GM12878 (cell line): ENCODE data around the gene MCTP2. TPM values are rescaled to one million over a fixed set of nuclear protein-coding genes. Genes with fewer than 3 reads are reported as not detected.

ENCODE experiments used
- ATAC-seq: fragments of 200-7000 bp; cut with Tn5 transposase; 3 replicates; pipeline ENCODE4 v1.9.1; 2020; ENCODE audit warnings: mild to moderate bottlenecking, moderate library complexity
- BruUV-seq: library from RNA; stranded (reverse); fragments of 400-500 nt; replicated peaks from 2 replicates; lab custom pipeline; 2021; lab: Mats Ljungman, UMichigan
- CTCF ChIA-PET: fragments of 300-600 bp; sonication (Branson Sonifier 250); formaldehyde crosslinking; extraction: SDS; loops from one replicate; lab custom pipeline; 2021; ENCODE audit warnings: inconsistent platforms; lab: Yijun Ruan, JAX
- POLR2A ChIA-PET: fragments of 350-600 bp; formaldehyde crosslinking; extraction: SDS; loops from one replicate; lab custom pipeline; 2021; ENCODE audit warnings: inconsistent platforms; lab: Charles Lee
- RAD21 ChIA-PET: fragments of 300-600 bp; sonication (Branson Sonifier 250); formaldehyde crosslinking; loops from one replicate; lab custom pipeline; 2023; ENCODE audit warnings: antibody characterized with exemption; ENCODE audit not compliant: unreplicated experiment; lab: Charles Lee
- SMC1A ChIA-PET: fragments of 300-600 bp; sonication (Branson Sonifier 250); formaldehyde crosslinking; loops from one replicate; lab custom pipeline; 2023; ENCODE audit not compliant: unreplicated experiment, uncharacterized antibody; lab: Charles Lee
- DNase-seq: peaks from one replicate; pipeline ENCODE4 v3.0.0-alpha.2; 2011; ENCODE audit warnings: low read depth, low spot score
- FAIRE-seq: peaks from 3 replicates; lab custom pipeline; 2011; peaks lifted over from hg19 to GRCh38; lab: Jason Lieb, UNC
- H2AFZ ChIP-seq: 2 replicates; pipeline ENCODE4 v1.6.0; 2011; ENCODE audit warnings: low read depth, low read length, control low read depth; ENCODE audit not compliant: control insufficient read depth
- H3K27ac ChIP-seq: 2 replicates; pipeline ENCODE4 v1.5.1; 2011; ENCODE audit warnings: control low read depth; ENCODE audit not compliant: control insufficient read depth, insufficient read depth
- H3K27me3 ChIP-seq, 2 experiments: replicated peaks in 1 of 2; 2 replicates each; pipeline versions ENCODE4 v1.6.0 to v1.6.1; 2011; ENCODE audit warnings: low read length in 1 of 2; ENCODE audit not compliant: control insufficient read depth in 2 of 2, insufficient read depth in 2 of 2
- H3K36me3 ChIP-seq, 2 experiments: 2 replicates each; pipeline ENCODE4 v1.5.1; 2011; ENCODE audit warnings: low read length in 1 of 2; ENCODE audit not compliant: control insufficient read depth in 2 of 2, insufficient read depth in 2 of 2
- H3K4me1 ChIP-seq: 2 replicates; pipeline ENCODE4 v1.6.1; 2011; ENCODE audit warnings: mild to moderate bottlenecking, low read length, moderate library complexity, mixed read lengths; ENCODE audit not compliant: control insufficient read depth, insufficient read depth
- H3K4me2 ChIP-seq: 2 replicates; pipeline ENCODE4 v1.6.0; 2011; ENCODE audit warnings: control low read depth; ENCODE audit not compliant: control insufficient read depth, insufficient read depth
- H3K4me3 ChIP-seq: fragments of 200-600 bp; sonication (generic); 2 replicates; pipeline ENCODE4 v1.5.1; 2016
- H3K79me2 ChIP-seq: 2 replicates; pipeline ENCODE4 v1.6.0; 2011; ENCODE audit warnings: low read length; ENCODE audit not compliant: control insufficient read depth, insufficient read depth
- H3K9ac ChIP-seq: 2 replicates; pipeline ENCODE4 v1.8.0; 2011; ENCODE audit warnings: low read length, control low read depth, mixed read lengths; ENCODE audit not compliant: control insufficient read depth, insufficient read depth
- H3K9me3 ChIP-seq: replicated peaks from 3 replicates; pipeline ENCODE4 v1.5.1; 2011; ENCODE audit warnings: mild to moderate bottlenecking, low read length; ENCODE audit not compliant: control insufficient read depth, insufficient read depth
- H4K20me1 ChIP-seq: 2 replicates; pipeline ENCODE4 v1.6.0; 2011; ENCODE audit not compliant: control insufficient read depth, insufficient read depth
- E2F8 ChIP-seq: fragments of 450-650 bp; IDR thresholded peaks from 2 replicates; pipeline ENCODE4 v1.6.1; 2018; ENCODE audit warnings: mild to moderate bottlenecking, low read depth, moderate library complexity; ENCODE audit not compliant: partially characterized antibody
- E4F1 ChIP-seq: fragments of 450-650 bp; IDR thresholded peaks from 2 replicates; pipeline ENCODE4 v1.6.1; 2018; ENCODE audit warnings: borderline replicate concordance, mild to moderate bottlenecking; ENCODE audit not compliant: partially characterized antibody
- FOXM1 ChIP-seq: IDR thresholded peaks from 2 replicates; pipeline ENCODE4 v1.6.1; 2012; ENCODE audit warnings: low read depth, mild to moderate bottlenecking, inconsistent platforms, low read length, moderate library complexity
- IRF4 ChIP-seq: IDR thresholded peaks from 2 replicates; pipeline ENCODE4 v1.6.1; 2011; ENCODE audit warnings: low read depth, low read length
- PKNOX1 ChIP-seq: fragments of 450-650 bp; IDR thresholded peaks from 2 replicates; pipeline ENCODE4 v1.6.1; 2016; ENCODE audit warnings: mild to moderate bottlenecking
- POLR2A ChIP-seq: IDR thresholded peaks from 2 replicates; pipeline ENCODE4 v1.6.1; 2011; ENCODE audit warnings: low read depth, mild to moderate bottlenecking, low read length
- RB1 ChIP-seq: fragments of 450-650 bp; formaldehyde crosslinking; IDR thresholded peaks from 2 replicates; pipeline ENCODE4 v1.6.1; 2017; ENCODE audit warnings: mild to moderate bottlenecking, borderline replicate concordance
- STAT1 ChIP-seq: fragments of 450-650 bp; conservative IDR thresholded peaks from 2 replicates; pipeline ENCODE4 v1.6.1; 2014; ENCODE audit warnings: antibody characterized with exemption, mild to moderate bottlenecking
- SUZ12 ChIP-seq: fragments of 200-600 bp; sonication (generic); IDR thresholded peaks from one replicate; pipeline ENCODE4 v1.6.1; 2018; ENCODE audit warnings: antibody characterized with exemption, mild to moderate bottlenecking; ENCODE audit not compliant: unreplicated experiment
- TBL1XR1 ChIP-seq: IDR thresholded peaks from 2 replicates; pipeline ENCODE4 v1.6.1; 2012; ENCODE audit warnings: low read depth, low read length, improper control_type of control experiment
- YBX1 ChIP-seq: fragments of 450-650 bp; IDR thresholded peaks from 2 replicates; pipeline ENCODE4 v1.6.1; 2016; ENCODE audit warnings: antibody characterized with exemption
- YY1 ChIP-seq: IDR thresholded peaks from 2 replicates; pipeline ENCODE4 v1.6.1; 2011; ENCODE audit warnings: low read depth, mild to moderate bottlenecking, low read length
- ZNF622 ChIP-seq: fragments of 450-650 bp; IDR thresholded peaks from 2 replicates; pipeline ENCODE4 v1.6.1; 2017; ENCODE audit warnings: mild to moderate bottlenecking, inconsistent platforms
- ZSCAN29 ChIP-seq: fragments of 450-650 bp; IDR thresholded peaks from 2 replicates; pipeline ENCODE4 v1.6.1; 2017; ENCODE audit warnings: mild to moderate bottlenecking, moderate library complexity
- WGBS: methylation state at CpG from one replicate; pipeline ENCODE4 v1.1.6; 2016; ENCODE audit warnings: low lambda C conversion rate; ENCODE audit not compliant: insufficient replicate concordance, insufficient coverage; ENCODE audit errors: missing lambda C conversion rate; 5-methylcytosine and 5-hydroxymethylcytosine counted together
- in situ Hi-C: fragments of 300-500 bp; cut with MboI; formaldehyde crosslinking; loops from 9 replicates; pipeline ENCODE4 v1.14.3; 2018; ENCODE audit warnings: mixed read lengths
- intact Hi-C: fragments of 100-400 bp; cut with micrococcal nuclease; formaldehyde crosslinking; loops from one replicate; pipeline ENCODE4 v1.14.2; 2022; ENCODE audit not compliant: unreplicated experiment
- polyA plus RNA-seq, 11 experiments: library from polyadenylated mRNA; depleted of rRNA in 4 of 11; unstranded in 6 of 11; stranded (reverse) in 5 of 11; fragments of >200 nt; fragmentation: Nextera tagmentation in 4 of 11; fragmentation: Illumina TruSeq in 1 of 11; extraction: Ambion mirVana in 4 of 11; extraction: Trizol in 1 of 11; gene quantifications; 1 replicate in 1 of 11; 2 replicates in 10 of 11; pipeline versions ENCODE4 v1.2.1 to v1.2.3, GENCODE V29; 2011 to 2016; ENCODE audit warnings: inconsistent platforms in 2 of 11, missing spikeins in 2 of 11, low read depth in 1 of 11
- total RNA-seq, 4 experiments: library from RNA; depleted of rRNA in 3 of 4; stranded (reverse); fragments of >200 nt in 3 of 4; fragmentation: Illumina TruSeq in 1 of 4; extraction: Trizol in 1 of 4; gene quantifications; 2 replicates each; pipeline versions ENCODE4 v1.2.1 to v1.2.3, GENCODE V29; 2013 to 2021
- TF ChIP-seq, protein P1 (sequence below): IDR thresholded peaks from 2 replicates; pipeline ENCODE4 v1.6.1; 2011; ENCODE audit warnings: low read depth, low read length, improper control_type of control experiment, borderline replicate concordance
- TF ChIP-seq, protein P2 (sequence below): fragments of 450-650 bp; IDR thresholded peaks from 2 replicates; pipeline ENCODE4 v1.6.1; 2014; ENCODE audit warnings: mild to moderate bottlenecking

Gene MCTP2
- total and polyA plus RNA-seq, 10 of the 15 experiments (the other 5 are each of a cell fraction or from before 2014, with no cell fraction given), result 0.24 to 48.5 (median 0.88) TPM

DNA sequence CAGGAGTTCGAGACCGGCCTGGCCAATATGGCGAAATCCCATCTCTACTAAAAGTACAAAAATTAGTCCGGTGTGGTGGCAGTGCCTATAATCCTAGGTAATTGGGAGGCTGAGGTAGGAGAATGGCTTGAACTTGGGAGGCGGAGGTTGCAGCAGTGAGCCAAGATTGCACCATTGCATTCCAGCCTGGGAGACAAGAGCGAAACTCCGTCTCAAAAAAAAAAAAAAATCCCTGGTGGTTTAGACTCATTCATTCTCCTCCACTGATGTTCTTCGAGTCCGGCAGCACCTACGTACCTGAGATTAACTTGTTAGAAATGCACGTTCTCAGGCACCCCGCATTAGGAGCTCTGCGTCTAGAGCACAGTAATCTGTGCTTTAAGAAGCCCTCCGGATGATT is 3.7 kb downstream of the MCTP2 start (continued):
- TF ChIP-seq E4F1, result no peak
- TF ChIP-seq E2F8, result no peak
- no peak for TF ChIP-seq YY1
- TF ChIP-seq IRF4, result no peak
- TF ChIP-seq, all 136 proteins: peak for 0

GRCh38 chr15:94235646-94236045 is 4.3 kb downstream of the MCTP2 start:
- no peak for TF ChIP-seq PKNOX1
- TF ChIP-seq SUZ12, result no peak
- no peak for TF ChIP-seq YBX1
- TF ChIP-seq, protein P1, sequence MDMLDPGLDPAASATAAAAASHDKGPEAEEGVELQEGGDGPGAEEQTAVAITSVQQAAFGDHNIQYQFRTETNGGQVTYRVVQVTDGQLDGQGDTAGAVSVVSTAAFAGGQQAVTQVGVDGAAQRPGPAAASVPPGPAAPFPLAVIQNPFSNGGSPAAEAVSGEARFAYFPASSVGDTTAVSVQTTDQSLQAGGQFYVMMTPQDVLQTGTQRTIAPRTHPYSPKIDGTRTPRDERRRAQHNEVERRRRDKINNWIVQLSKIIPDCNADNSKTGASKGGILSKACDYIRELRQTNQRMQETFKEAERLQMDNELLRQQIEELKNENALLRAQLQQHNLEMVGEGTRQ, result no peak
- TF ChIP-seq STAT1, result no peak
- TF ChIP-seq ZSCAN29, result no peak
- TF ChIP-seq RB1, result no peak
- TF ChIP-seq TBL1XR1, result no peak
- TF ChIP-seq POLR2A, result no peak
- TF ChIP-seq, protein P2, sequence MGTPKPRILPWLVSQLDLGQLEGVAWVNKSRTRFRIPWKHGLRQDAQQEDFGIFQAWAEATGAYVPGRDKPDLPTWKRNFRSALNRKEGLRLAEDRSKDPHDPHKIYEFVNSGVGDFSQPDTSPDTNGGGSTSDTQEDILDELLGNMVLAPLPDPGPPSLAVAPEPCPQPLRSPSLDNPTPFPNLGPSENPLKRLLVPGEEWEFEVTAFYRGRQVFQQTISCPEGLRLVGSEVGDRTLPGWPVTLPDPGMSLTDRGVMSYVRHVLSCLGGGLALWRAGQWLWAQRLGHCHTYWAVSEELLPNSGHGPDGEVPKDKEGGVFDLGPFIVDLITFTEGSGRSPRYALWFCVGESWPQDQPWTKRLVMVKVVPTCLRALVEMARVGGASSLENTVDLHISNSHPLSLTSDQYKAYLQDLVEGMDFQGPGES, result no peak
- no peak for TF ChIP-seq FOXM1
- TF ChIP-seq ZNF622, result no peak
- DNase-seq (no peak), FAIRE-seq (no peak), ATAC-seq (no peak)
- intact Hi-C loops (no loop called here), in situ Hi-C loops (no loop called here)
- no peak overlapping the region for H3K4me3 ChIP-seq
- H2AFZ ChIP-seq, result no peak overlapping the region
- BruUV-seq, result no TSS peak
- H3K27ac ChIP-seq, result no peak overlapping the region
- no peaks in the 10 kb centered on the region for H3K9me3 ChIP-seq
- ChIA-PET SMC1A (interaction anchor here (2.2 to 9.8 kb wide), 5 partner anchors 11 to 88 kb away, joined by 13 to 156 read pairs (median 104); no protein-coding TSS in a partner anchor), POLR2A (interaction anchor here (0.6 to 7.8 kb wide), 5 partner anchors 12 to 52 kb away, joined by 3 to 94 read pairs (median 4); no protein-coding TSS in a partner anchor), RAD21 (interaction anchor here (6.4 to 8.0 kb wide), 3 partner anchors 19 to 71 kb away, joined by 62 to 120 read pairs (median 63); no protein-coding TSS in a partner anchor), CTCF (interaction anchor here (1.4 kb wide), 1 partner anchor 52 kb away, joined by 5 read pairs; no protein-coding TSS in a partner anchor)
- no peak overlapping the region for H3K9ac ChIP-seq
- H3K79me2 ChIP-seq, result no peaks in the 10 kb centered on the region
- 20% methylated on average over 6 of the region's 6 CpGs for WGBS
- H3K36me3 ChIP-seq, result no peaks in the 10 kb centered on the region
- peaks cover 9% of the 10 kb centered on the region for H3K4me1 ChIP-seq
- H3K4me2 ChIP-seq, result no peak overlapping the region
- no peaks in the 10 kb centered on the region for H4K20me1 ChIP-seq
- H3K27me3 ChIP-seq, result peaks cover 0 to 7% of the 10 kb centered on the region in 2 experiments; a peak in 1 of 4 replicates
